ENCODE data around the gene SLC24A1.

Gene SLC24A1

DNA sequence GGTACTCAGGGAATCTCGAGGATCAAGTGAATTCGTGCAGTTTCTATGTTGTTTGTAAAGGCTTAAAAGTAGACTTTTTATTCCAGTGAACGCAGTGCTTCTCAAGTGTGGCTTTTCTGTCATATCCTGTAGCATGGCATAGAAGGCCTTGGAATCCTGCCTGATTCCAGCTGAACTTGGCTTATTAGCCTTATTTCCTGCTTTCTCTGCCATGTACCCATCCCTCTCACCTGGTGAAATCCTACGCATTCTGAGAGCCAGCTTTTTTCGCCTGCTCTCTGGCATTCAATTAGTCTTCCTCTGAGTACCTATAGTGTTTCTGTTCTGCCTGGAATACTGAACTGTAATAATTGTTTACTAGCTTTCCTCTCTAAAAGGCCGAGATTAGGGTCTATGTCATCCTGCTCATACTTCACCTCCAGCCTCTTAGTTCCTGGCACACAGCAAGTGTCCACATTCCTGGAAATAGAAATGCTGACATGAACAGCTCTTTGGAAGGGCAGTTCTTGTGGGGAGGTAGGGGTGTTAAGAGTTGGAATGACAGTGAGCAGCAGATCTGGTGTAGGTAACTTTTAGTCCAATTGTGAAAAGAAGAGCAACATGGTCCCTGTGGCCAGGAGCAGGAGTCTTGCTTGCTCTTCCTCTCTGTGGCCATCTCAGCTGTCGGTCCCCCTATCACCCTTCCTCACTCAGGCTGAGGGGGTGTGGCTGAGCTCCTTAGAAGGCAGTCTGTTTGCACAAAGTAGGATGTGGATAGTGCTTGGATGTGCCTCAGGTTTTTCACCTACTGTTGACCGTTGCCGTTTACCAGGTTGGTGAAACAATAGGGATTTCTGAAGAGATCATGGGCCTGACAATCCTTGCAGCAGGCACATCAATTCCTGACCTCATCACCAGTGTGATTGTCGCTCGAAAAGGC, 30.4 kb downstream of the SLC24A1 start:
- no peak for DNase-seq (ENCODE audit: low read depth)

DNA sequence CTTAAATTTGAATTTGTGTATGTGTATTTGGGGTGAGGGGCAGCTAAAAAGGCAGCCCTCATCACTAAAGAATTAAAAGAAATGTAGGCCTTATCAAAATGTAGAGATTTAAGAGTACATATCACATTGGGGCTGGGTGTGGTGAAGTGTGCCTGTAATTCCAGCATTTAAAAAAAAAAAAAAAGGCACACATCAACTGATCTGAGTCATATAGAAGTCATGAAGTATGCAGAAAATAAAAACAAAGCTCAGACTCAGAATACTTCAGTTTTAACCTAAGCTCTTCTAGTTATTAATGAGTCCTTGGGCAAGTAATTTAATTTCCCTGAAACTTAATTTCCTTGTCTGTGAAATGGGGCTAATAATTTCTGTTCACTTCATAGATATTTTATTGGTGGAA, 31.6 kb downstream of the SLC24A1 start:
- DNase-seq (ENCODE audit: low read depth): no peak

DNA sequence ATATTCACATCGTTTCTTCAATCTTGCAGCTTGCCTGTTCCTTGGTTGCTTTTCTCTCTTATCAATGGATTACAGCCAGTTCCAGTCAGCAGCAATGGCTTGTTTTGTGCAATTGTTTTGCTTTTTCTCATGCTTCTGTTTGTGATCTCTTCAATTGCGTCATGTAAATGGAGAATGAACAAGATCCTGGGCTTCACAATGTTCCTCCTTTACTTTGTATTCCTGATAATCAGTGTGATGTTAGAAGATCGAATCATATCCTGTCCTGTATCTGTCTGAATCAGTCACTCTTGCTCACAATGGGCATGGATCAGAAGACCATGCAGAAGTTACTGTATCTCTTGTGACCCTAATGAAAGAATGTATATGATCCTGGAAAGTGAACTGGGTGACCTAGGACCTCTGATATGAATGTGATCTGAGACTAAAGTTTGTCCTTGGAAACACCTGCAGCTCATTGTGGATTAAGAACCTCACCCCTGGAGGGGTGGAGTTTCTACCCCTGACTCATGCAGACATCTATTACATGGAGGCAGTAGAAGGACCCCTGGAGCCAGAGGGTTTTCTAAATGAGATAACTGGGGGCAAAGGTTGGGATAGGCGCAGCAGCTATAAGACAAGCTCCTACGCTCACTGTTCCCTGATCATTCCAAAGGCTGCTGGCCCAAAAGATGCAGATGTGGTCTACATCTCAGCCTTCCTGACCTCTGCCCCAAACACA, 32.2 kb downstream of the SLC24A1 start:
- DNase-seq (ENCODE audit: low read depth): no peak

DNA sequence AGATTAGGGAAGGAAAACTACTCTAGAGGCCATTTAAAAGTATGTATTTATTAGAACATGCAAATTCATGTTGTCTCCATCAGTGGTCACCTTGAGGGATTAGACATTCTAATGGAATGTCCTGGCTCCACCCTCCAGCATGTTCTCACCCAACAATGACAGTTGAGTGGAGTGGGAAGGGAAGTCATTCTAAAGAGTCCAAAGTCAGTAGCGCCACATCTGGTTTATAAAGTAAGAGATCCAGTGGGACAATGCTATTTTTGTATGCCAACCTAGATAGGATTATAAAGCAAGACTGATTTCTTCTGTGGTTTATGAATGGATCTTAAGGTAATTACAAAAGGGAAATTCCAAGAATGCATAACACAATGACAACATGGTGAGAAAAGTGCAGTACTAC, 33.3 kb downstream of the SLC24A1 start:
- DNase-seq (ENCODE audit: low read depth): peak; percentile 14

DNA sequence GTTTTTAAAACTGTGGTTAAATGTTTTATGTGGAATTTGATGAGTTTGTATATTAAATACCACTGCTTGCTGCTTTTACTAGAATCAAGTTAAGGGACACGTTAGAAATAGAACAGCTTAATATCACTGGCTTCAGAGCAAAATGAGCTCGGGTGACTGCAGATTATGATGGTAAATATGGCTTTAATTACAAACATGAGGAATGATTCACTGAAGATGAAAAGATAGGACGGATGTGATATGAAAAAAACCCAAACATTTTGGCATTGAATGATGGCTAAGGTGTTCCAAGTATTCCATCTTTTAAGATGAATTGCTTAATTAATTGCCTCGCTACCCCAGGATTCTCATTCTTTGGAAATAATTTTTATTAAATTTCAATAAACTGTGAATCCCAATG, 33.7 kb downstream of the SLC24A1 start:
- DNase-seq (ENCODE audit: low read depth): no peak

DNA sequence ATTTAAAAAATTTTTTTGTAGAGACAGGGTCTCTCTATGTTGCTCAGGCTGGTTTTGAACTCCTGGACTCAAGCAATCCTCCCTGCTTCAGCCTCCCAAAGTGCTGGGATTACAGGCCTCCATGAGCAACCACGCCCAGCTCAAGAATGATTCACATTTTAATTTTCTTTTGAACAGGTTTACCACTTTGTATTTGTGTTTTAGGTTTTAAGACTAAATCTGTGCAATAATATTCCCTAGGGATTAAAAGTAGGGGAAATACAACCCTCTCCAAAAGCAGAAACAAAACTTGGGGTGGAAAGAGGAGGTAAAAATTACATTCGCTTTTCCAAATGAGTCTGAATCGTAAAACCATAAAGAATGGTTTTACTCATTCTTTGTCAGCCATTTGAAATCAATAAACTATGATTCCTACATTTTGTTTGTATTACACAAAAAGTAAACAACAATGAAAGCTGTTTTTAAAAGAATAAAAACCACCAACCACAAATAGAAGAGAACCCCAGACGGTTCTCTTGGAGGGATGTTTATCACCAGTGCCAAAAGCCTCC, 37.8 kb downstream of the SLC24A1 start:
- no peak for DNase-seq (ENCODE audit: low read depth)

DNA sequence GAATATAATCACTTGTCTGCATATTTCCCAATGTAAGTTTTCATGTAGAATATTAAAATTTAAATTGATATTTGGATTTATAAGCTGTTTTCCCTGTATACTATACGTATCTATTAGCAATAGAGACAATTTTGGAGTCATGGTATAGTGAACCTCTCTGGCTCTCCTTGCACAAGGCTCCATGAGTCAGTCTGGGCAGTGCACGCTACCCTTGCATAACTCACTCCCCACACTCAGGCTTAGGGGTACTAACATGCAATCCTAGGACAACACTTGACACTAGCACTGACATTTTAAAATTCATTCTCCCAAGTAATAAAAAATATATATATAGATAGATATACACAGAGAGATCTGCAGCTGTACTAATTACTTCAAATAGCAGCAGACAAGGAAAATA, 39.2 kb downstream of the SLC24A1 start:
- DNase-seq (ENCODE audit: low read depth): no peak

DNA sequence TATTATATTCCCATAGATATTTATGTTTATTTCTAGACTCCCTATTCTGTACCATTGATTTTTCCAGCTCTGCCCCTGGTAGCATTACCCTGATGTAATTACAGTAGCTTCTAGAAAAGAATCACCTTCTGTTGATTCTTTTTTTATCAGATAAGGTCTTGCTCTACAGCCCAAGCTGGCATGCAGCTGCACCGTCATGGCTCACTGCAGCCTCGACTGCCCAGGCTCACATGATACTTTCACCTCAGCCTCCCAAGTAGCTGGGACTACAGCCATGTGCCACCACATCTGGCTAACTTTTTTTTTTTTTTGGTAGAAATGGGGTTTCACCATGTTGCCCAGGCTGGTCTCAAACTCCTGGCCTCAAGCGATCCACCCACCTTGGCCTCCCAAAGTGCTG, 41.8 kb downstream of the SLC24A1 start:
- no peak for DNase-seq (ENCODE audit: low read depth)

DNA sequence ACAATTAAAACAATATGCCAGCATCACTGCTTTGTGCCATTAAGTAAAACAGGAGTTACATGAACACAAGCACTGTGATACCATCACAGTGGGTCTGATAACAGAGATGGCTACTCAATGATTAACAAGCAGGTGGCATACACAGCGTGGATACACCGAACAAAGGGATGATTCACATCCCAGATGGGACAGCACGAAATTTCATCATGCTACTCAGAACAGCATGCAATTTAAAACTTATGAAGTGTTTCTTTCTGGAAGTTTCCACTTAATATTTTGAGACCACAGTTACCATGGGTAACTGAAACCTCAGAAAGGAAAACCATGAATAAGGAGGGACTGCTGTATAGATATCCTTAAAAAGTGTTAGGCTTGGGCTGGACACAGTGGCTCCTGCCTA, 44.5 kb downstream of the SLC24A1 start:
- DNase-seq (ENCODE audit: low read depth): peak; percentile 71

DNA sequence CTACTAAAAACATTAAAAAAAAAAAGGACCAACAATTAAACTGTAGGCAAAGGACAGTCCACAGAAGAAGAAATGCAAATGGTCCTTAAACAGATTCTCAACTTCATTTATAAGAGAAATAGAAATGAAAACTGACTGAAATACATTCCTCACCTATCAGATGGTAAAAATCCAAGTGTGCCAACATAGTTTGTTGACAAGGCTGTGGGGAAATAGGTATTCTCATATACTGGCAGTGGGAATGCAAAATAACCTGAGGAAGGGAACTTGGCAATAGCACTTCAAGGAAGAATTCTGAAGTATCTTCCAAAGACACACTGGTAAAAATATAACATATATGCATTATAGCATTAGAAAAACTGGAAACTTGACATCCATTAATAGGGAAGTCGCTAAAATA, 53.8 kb downstream of the SLC24A1 start:
- DNase-seq (ENCODE audit: low read depth): no peak

DNA sequence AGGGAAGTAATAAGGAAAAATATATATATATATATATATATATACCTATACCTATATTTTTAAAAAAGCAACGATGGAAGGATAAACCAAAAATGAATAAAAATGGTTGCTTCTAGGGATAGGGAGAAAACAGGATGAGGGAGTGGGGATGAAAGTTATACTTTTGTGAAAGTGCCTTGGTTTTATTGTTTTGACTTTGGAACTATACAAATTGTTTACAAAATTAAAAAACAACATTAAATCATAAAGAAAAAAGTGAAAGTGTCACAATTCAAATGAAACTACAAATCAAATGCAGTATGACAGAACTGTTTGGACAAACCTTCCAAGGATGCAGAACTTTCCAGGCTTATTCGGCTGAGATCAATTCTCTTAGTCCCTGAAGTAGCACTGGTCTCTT, 54.4 kb downstream of the SLC24A1 start:
- no peak for DNase-seq (ENCODE audit: low read depth)

DNA sequence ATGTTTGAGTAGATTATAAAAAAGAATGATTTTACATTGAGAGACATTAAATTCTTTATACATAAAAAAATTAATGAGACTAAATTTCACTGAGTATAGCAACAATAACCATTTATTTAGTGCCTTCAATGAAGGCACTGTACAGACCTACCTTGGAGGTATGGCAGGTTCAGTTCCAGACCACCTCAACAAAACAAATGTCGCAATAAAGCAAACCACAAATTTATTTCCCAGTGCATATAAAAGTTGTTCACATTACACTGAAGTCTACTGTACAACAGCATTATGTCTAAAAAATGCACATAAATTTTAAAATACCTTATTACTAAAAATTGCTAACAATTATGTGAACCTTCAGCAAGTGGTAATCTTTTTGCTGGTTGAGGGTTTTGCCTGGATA, 58.8 kb downstream of the SLC24A1 start:
- DNase-seq (ENCODE audit: low read depth): no peak

DNA sequence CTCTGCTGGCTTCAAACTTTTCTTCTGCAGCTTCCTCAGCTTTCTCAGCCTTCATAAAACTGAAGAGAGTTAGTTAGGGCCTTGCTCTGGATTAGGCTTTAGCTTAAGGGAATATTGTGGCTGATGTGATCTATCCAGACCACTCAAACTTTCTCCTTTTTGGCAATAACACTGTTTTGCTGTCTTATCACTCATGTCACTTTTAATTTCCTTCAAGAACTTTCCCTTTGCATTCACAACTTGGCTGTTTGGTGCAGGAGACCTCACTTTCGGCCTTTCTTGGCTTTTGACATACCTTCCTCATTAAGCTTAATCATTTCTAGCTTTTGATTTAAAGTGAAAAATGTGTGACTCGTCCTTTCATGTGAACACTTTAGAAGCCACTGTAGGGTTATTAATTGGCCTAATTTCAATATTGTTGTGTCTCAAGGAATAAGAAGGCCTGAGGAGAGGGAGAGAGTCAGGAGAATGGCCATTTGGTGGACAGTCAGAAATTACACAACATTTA, 60.7 kb downstream of the SLC24A1 start:
- no peak for DNase-seq (ENCODE audit: low read depth)

DNA sequence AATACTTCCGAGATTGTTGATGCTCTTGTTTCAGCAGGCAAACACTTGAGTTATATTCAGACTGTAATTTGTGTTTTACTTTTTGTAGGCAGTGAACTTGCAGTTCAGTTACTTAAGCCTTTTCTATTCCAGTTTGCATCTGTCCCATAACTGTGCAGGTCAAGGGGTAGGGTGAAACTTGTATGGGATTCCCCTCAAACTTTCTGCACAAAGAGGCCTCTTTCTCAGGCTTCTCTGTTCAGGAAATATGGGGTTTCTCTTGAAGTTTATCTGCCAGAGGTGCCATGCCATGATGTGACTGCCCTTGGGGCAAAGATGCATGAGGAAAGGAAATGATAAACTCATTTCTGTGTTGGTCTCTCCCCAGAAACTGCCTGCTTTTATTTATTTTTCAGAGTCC, 66.7 kb downstream of the SLC24A1 start:
- DNase-seq (ENCODE audit: low read depth): no peak

DNA sequence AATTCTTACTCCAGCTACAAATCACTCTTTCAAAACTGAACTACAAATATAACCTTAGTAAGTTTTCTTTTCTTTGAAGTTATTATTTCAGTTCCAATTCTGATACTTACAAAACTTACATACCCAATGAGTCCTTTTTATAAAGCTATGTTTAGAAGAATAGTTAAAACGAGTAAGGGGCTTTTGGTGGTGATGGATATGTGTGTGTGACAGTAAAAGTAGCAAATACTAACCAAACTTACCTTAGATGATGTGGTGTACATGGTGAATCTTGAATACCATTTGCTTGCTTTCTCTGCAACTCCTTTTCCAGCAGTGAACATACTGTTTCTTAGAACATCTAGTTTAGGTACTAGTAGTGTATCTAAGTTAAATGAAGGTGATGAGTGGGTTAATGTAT, 68.4 kb downstream of the SLC24A1 start:
- no peak for DNase-seq (ENCODE audit: low read depth)

DNA sequence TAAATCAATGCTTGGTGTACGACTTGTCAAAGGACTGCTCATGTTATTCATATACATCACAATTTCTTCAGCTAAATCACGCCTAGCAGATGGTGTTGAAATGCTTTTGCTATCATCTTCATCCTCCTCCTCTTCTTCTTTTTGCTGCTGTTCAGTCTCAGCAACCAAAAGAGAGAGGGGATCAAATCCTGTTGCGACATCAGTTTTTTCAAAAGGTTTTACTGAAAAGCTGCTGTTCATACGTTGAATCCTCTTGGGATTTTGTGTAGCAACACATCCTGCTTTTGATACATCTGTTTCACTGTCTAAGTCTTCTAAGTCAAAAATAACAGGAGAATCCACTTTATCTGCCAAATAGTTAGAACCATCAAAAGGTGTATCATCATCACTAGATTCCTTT, 69.0 kb downstream of the SLC24A1 start:
- no peak for DNase-seq (ENCODE audit: low read depth)

DNA sequence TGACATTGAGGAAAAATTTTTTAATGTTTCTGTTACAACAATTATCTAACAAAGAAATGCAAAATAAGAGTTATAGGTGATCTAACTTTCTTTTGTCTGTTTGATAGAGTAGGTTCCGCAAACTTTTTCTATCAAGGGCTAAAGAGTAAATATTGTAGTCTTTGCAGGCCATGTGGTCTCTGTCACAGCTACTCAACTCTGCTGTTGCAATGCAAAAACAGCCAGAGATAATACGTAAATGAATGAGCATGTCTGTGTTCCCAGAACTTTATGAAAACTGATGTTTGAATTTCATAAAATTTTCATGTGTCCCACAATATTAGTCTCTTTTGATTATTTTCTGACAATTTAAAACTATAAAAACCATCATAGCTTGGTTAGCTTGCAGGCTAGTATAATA, 73.3 kb downstream of the SLC24A1 start:
- no peak for DNase-seq (ENCODE audit: low read depth)
